KMS-11 (cell line): ENCODE results near the gene GAPDHS.

Experiments used
- H2AFZ ChIP-seq: fragments of 200-600 bp; sonication (generic); 2 replicates; pipeline ENCODE4 v1.6.1; 2016; ENCODE audit warnings: antibody characterized with exemption, mixed run types, low read depth
- H3K27ac ChIP-seq: fragments of 200-600 bp; sonication (generic); 2 replicates; pipeline ENCODE4 v1.6.1; 2016; ENCODE audit warnings: mild to moderate bottlenecking, mixed run types
- H3K27me3 ChIP-seq: fragments of 200-600 bp; sonication (generic); 2 replicates; pipeline ENCODE4 v1.6.1; 2017; ENCODE audit warnings: mild to moderate bottlenecking, low read depth, mixed run types, moderate library complexity; ENCODE audit not compliant: insufficient read depth
- H3K36me3 ChIP-seq: fragments of 200-600 bp; sonication (generic); 2 replicates; pipeline ENCODE4 v1.6.1; 2017; ENCODE audit warnings: mild to moderate bottlenecking, mixed run types; ENCODE audit not compliant: insufficient read depth
- H3K4me1 ChIP-seq: fragments of 200-600 bp; sonication (generic); 2 replicates; pipeline ENCODE4 v1.6.1; 2016; ENCODE audit warnings: mild to moderate bottlenecking, low read depth, mixed run types; ENCODE audit not compliant: poor library complexity, severe bottlenecking
- H3K4me2 ChIP-seq: fragments of 200-600 bp; sonication (generic); 2 replicates; pipeline ENCODE4 v1.7.0; 2016; ENCODE audit warnings: mild to moderate bottlenecking, mixed run types
- H3K4me3 ChIP-seq: fragments of 200-600 bp; sonication (generic); IDR thresholded peaks from 2 replicates; pipeline ENCODE4 v1.6.1; 2017; ENCODE audit warnings: low read depth, low read length, mixed read lengths; ENCODE audit not compliant: insufficient read depth
- H3K79me2 ChIP-seq: fragments of 200-600 bp; sonication (generic); 2 replicates; pipeline ENCODE4 v1.6.1; 2016; ENCODE audit warnings: low read depth, mixed run types; ENCODE audit not compliant: insufficient read depth
- H3K9ac ChIP-seq: fragments of 200-600 bp; sonication (generic); 2 replicates; pipeline ENCODE4 v1.6.1; 2016; ENCODE audit warnings: mild to moderate bottlenecking, mixed run types
- H4K20me1 ChIP-seq: fragments of 200-600 bp; sonication (generic); 2 replicates; pipeline ENCODE4 v1.6.1; 2016; ENCODE audit warnings: mild to moderate bottlenecking, mixed run types; ENCODE audit not compliant: insufficient read depth
- TF ChIP-seq, protein P1 (sequence below): fragments of 200-600 bp; sonication (generic); conservative IDR thresholded peaks from 2 replicates; pipeline ENCODE4 v1.6.1; 2017; ENCODE audit warnings: low read depth, mild to moderate bottlenecking, antibody characterized with exemption, low read length, moderate library complexity, mixed read lengths

Gene GAPDHS

GRCh38 chr19:35500611-35501010 is 32.6 kb upstream of the GAPDHS start:
- no peaks in the 10 kb centered on the region for H3K79me2 ChIP-seq
- H3K9ac ChIP-seq: no peak overlapping the region
- H3K27me3 ChIP-seq: peaks cover 69% of the 10 kb centered on the region; the same call in 1 of the 2 replicates
- H4K20me1 ChIP-seq: no peaks in the 10 kb centered on the region
- no peaks in the 10 kb centered on the region for H3K36me3 ChIP-seq
- no peak overlapping the region for H3K4me2 ChIP-seq
- no peak overlapping the region for H3K27ac ChIP-seq
- H3K4me1 ChIP-seq: no peaks in the 10 kb centered on the region
- no peak overlapping the region for H2AFZ ChIP-seq
- no peak overlapping the region for H3K4me3 ChIP-seq
- TF ChIP-seq, protein P1, sequence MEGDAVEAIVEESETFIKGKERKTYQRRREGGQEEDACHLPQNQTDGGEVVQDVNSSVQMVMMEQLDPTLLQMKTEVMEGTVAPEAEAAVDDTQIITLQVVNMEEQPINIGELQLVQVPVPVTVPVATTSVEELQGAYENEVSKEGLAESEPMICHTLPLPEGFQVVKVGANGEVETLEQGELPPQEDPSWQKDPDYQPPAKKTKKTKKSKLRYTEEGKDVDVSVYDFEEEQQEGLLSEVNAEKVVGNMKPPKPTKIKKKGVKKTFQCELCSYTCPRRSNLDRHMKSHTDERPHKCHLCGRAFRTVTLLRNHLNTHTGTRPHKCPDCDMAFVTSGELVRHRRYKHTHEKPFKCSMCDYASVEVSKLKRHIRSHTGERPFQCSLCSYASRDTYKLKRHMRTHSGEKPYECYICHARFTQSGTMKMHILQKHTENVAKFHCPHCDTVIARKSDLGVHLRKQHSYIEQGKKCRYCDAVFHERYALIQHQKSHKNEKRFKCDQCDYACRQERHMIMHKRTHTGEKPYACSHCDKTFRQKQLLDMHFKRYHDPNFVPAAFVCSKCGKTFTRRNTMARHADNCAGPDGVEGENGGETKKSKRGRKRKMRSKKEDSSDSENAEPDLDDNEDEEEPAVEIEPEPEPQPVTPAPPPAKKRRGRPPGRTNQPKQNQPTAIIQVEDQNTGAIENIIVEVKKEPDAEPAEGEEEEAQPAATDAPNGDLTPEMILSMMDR: no peak

DNA sequence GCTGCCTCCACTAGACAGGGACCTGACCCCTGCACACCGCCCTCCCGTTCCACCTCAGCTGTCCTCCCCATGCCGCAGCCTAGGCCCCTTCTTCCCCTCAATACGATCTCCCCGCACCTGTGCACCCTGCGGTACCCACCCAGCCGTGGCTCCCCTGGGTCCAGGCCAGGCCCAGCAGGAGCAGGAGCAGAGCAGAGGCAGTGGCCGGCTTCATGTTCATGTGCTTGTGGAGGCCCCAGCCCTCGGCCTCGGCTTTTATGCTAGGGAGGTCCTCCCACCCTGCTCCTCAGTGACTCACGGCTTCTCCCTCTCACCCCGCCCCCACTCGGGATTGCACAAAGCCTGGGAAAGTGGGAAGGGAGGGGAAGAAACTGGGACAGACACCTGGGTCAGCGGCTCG is 31.6 kb upstream of the GAPDHS start:
- H4K20me1 ChIP-seq: no peaks in the 10 kb centered on the region
- no peaks in the 10 kb centered on the region for H3K4me1 ChIP-seq
- TF ChIP-seq, protein P1: no peak
- H2AFZ ChIP-seq: no peak overlapping the region
- H3K79me2 ChIP-seq: no peaks in the 10 kb centered on the region
- no peak overlapping the region for H3K4me3 ChIP-seq
- no peak overlapping the region for H3K4me2 ChIP-seq
- H3K9ac ChIP-seq: no peak overlapping the region
- H3K36me3 ChIP-seq: no peaks in the 10 kb centered on the region
- H3K27ac ChIP-seq: no peak overlapping the region
- H3K27me3 ChIP-seq: peaks cover 78% of the 10 kb centered on the region

- H3K79me2 ChIP-seq: no peaks in the 10 kb centered on the region
- H3K27me3 ChIP-seq: peaks cover 79% of the 10 kb centered on the region
- H3K36me3 ChIP-seq: no peaks in the 10 kb centered on the region
- H3K4me3 ChIP-seq: no peak overlapping the region
- H3K4me1 ChIP-seq: no peaks in the 10 kb centered on the region
- H3K27ac ChIP-seq: no peak overlapping the region
- no peaks in the 10 kb centered on the region for H4K20me1 ChIP-seq
- no peak overlapping the region for H3K9ac ChIP-seq
- no peak overlapping the region for H3K4me2 ChIP-seq
- TF ChIP-seq, protein P1: no peak
- H2AFZ ChIP-seq: no peak overlapping the region
Observed at GRCh38 chr19:35502751-35503150, 30.5 kb upstream of the GAPDHS start.

GRCh38 chr19:35506011-35506410 is 27.2 kb upstream of the GAPDHS start:
- Histone ChIP-seq H3K4me2 (no peak overlapping the region), H2AFZ (no peak overlapping the region), H3K4me3 (no peak overlapping the region), H3K27ac (no peak overlapping the region), H4K20me1 (no peaks in the 10 kb centered on the region), H3K9ac (no peak overlapping the region), H3K27me3 (peaks cover 89% of the 10 kb centered on the region), H3K4me1 (no peaks in the 10 kb centered on the region), H3K79me2 (no peaks in the 10 kb centered on the region), H3K36me3 (no peaks in the 10 kb centered on the region)
- TF ChIP-seq, protein P1: no peak
